Transverse colon (tissue), 3 donors: ENCODE results near the gene PTPN9.

Source experiments
- CTCF ChIP-seq, 5 experiments: fragments of 200-600 bp in 3 of 5; fragments of 450-650 bp in 2 of 5; sonication (generic) in 3 of 5; IDR thresholded peaks; 1 replicate in 2 of 5; 2 replicates in 3 of 5; pipeline ENCODE4 v1.5.1; 2016 to 2017; ENCODE audit warnings: antibody characterized with exemption in 5 of 5, inconsistent platforms in 3 of 5, mild to moderate bottlenecking in 2 of 5, moderate library complexity in 1 of 5
- EP300 ChIP-seq: sonication (generic); formaldehyde crosslinking; IDR thresholded peaks from one replicate; pipeline ENCODE4 v1.6.1; 2017; ENCODE audit warnings: antibody characterized with exemption, low read depth
- POLR2A ChIP-seq: fragments of 450-650 bp; IDR thresholded peaks from one replicate; pipeline ENCODE4 v1.6.1; 2016; ENCODE audit warnings: antibody characterized with exemption, mild to moderate bottlenecking, moderate library complexity

GRCh38 chr15:75620841-75621391, 41.8 kb upstream of the PTPN9 start:
- peak in 3 of 5 experiments; percentile 19 to 42 (median 25) for TF ChIP-seq CTCF (IDR thresholded peaks at IDR 0.05)
- no peak for TF ChIP-seq POLR2A
- no peak for TF ChIP-seq EP300
